HUES48 (cell line): Measurements from ENCODE around the gene NDUFAF3.
"Not testable (repeated sequence)": the region's sequence is repeated elsewhere in the genome, so short reads cannot be mapped to it uniquely, and the experiment has no call there.

Experiments
- H3K27ac ChIP-seq: one replicate; pipeline ENCODE4 v1.7.0; 2013; ENCODE audit warnings: low read depth, low read length, inconsistent platforms
- H3K27me3 ChIP-seq: 2 replicates; pipeline ENCODE4 v1.6.1; 2013; ENCODE audit warnings: mild to moderate bottlenecking, low read length; ENCODE audit not compliant: control insufficient read depth, insufficient read depth
- H3K36me3 ChIP-seq: 2 replicates; pipeline ENCODE4 v1.6.1; 2013; ENCODE audit warnings: low read length; ENCODE audit not compliant: control insufficient read depth, insufficient read depth
- H3K4me1 ChIP-seq: 2 replicates; pipeline ENCODE4 v1.6.1; 2013; ENCODE audit warnings: mild to moderate bottlenecking, low read length; ENCODE audit not compliant: control insufficient read depth, insufficient read depth
- H3K4me3 ChIP-seq: 2 replicates; pipeline ENCODE4 v1.5.1; 2013; ENCODE audit warnings: mild to moderate bottlenecking, low read depth, low read length
- H3K9ac ChIP-seq: 2 replicates; pipeline ENCODE4 v1.6.1; 2013; ENCODE audit warnings: mild to moderate bottlenecking, low read depth, low read length, moderate library complexity
- H3K9me3 ChIP-seq: 2 replicates; pipeline ENCODE4 v1.6.1; 2013; ENCODE audit warnings: low read length; ENCODE audit not compliant: control insufficient read depth, insufficient read depth

The NDUFAF3 gene

DNA sequence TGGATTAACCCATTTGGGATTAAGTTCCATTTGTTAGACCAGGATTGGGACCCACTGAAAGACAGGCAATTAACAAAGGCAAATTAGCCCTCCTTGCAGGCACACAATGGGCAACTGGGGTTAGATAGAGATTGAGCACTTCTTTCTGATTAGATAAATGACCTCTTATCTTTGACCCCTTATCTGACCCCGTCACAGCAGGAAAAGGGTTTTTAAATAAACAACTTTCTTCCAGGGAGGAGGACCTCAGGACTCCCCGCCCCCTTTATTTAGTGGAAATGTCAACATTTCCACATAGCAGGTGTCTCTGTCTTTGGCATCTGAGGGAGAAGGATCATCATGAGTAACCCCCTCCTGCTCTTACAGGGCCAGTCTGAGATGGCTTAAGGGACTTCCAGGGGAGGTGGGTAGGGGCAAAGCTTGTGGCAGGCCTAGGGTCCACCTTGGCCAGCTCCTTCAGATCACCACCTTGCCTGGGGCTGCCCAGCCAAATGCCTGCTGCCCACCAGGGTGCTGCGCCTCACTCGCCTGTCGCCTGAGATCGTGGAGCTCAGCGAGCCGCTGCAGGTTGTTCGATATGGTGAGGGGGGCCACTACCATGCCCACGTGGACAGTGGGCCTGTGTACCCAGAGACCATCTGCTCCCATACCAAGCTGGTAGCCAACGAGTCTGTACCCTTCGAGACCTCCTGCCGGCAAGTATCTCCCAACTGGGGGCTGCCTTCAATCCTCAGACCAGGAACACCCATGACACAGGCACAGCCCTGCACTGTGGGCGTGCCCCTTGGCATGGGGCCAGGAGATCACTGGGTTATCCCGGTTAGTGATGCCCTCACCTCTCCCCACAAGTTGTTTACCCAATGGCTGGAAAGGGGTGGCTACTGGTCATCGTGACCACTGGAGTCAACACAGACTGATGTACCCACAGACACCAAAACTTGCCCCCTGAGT lies 17.3 kb upstream of the NDUFAF3 start:
- H3K9me3 ChIP-seq = no peaks in the 10 kb centered on the region
- H3K27ac ChIP-seq = no peak overlapping the region
- H3K4me3 ChIP-seq = no peak overlapping the region
- peaks cover 5% of the 10 kb centered on the region; the same call in 1 of the 2 replicates for H3K36me3 ChIP-seq
- H3K27me3 ChIP-seq = no peaks in the 10 kb centered on the region; the same call in 1 of the 2 replicates
- no peak overlapping the region for H3K9ac ChIP-seq
- peaks cover 23% of the 10 kb centered on the region for H3K4me1 ChIP-seq

DNA sequence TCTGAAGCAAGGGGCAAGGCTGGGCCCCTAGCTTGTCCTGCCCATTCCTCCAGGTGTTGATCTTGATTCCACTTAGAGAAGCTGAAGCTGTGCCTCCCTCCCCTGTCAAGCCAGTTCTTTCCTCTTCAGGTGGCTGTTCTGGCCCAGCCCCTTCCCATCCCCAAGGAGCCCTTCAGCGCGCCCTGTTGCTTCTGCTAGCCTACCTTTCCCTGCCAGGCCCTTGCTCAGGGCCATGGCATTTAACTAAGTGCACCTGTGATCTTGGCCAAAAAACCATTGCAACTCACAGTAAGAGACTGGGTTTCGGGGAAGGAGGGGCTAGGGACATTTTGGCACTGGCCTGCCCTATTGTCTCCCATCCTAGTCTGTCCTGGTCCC lies 16.6 kb upstream of the NDUFAF3 start:
- H3K36me3 ChIP-seq = peaks cover 5% of the 10 kb centered on the region; the same call in 1 of the 2 replicates
- H3K4me1 ChIP-seq = peaks cover 16% of the 10 kb centered on the region
- H3K27ac ChIP-seq = no peak overlapping the region
- no peak overlapping the region for H3K4me3 ChIP-seq
- H3K27me3 ChIP-seq = no peaks in the 10 kb centered on the region; the same call in 1 of the 2 replicates
- no peak overlapping the region for H3K9ac ChIP-seq
- H3K9me3 ChIP-seq = no peaks in the 10 kb centered on the region

DNA sequence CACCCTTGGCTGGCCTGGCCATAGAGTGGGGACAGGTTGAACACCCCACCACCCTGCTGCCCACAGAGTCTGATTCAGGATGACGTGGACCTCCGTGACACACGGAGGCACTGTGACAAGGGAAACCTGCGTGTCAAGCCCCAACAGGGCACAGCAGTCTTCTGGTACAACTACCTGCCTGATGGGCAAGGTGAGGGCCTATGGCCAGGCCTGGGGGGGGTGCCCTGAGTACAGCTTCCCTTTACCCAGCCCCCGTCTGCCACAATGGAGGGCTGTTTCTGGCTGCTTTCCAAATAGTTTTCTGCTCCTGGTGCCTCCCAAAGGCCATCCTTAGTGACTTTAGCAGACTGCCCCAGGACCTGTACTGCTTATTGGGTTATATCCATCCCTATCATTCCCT lies 15.9 kb upstream of the NDUFAF3 start:
- Histone ChIP-seq H3K27ac (peak overlapping the region; percentile 32), H3K9me3 (no peaks in the 10 kb centered on the region), H3K4me1 (peaks cover 12% of the 10 kb centered on the region), H3K27me3 (no peaks in the 10 kb centered on the region; the same call in 1 of the 2 replicates), H3K9ac (no peak overlapping the region), H3K4me3 (peak overlapping the region; percentile 98; the same call in 1 of the 2 replicates), H3K36me3 (peaks cover 5% of the 10 kb centered on the region; the same call in 1 of the 2 replicates)

DNA sequence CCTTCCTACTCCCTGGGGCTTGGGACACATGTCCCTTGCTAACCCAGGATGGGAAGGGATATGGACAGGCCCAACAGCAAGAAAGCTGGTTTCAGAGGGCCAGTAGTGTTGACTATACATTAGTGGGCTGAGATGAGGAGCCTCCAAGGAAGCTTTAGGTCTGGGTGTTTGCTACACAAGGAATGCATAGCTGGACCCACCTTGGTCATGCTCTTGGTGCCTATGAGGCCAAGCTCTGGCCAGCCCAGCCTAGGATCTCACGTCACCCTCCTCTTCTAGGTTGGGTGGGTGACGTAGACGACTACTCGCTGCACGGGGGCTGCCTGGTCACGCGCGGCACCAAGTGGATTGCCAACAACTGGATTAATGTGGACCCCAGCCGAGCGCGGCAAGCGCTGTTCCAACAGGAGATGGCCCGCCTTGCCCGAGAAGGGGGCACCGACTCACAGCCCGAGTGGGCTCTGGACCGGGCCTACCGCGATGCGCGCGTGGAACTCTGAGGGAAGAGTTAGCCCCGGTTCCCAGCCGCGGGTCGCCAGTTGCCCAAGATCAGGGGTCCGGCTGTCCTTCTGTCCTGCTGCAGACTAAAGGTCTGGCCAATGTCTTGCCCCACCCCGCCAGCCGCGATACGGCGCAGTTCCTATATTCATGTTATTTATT lies 15.4 kb upstream of the NDUFAF3 start:
- Histone ChIP-seq H3K9me3 (no peaks in the 10 kb centered on the region), H3K27ac (peak overlapping the region; percentile 48), H3K36me3 (peaks cover 10% of the 10 kb centered on the region)

DNA sequence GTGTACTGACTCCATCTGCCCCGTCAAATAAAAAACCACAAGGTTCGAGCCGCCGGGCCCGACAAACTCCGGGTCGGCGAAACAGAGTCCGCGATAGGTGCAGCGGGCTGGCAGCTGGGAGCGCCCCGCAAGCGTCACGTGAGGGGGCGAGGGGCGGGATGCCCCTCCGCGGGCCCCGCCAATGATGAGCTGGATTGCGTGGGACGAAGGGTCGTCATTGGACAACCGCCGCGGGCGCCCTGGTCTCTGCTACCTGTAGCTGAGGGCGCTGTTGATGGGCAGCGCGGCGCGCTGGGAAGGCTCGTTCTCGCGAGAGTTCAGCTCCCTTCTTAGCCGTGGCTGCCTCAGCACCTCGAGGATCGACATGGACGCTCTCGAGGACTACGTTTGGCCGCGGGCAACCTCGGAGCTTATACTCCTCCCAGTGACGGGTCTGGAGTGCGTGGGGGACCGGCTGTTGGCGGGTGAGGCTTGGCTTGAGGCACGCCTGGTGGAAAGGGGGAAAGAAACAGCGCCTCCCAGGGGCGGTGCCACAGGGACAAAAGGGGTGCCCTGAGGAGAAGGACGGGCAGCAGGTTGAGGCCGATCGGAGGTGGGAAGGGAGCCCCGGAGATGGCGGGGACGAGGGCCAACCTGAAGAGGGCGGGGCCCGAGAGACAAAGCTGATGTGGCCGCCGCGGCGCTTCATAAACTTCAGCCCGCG lies 14.7 kb upstream of the NDUFAF3 start, which contains the start of gene WDR6:
Gene WDR6 (plus strand): TSS at position 324 of the 703 bp plus-strand sequence. CDS start 41 bp downstream, at position 365.
- H3K4me1 ChIP-seq = peaks cover 12% of the 10 kb centered on the region
- H3K27me3 ChIP-seq = no peaks in the 10 kb centered on the region; the same call in 1 of the 2 replicates

More for the DNA sequence above, 15.4 kb upstream of the NDUFAF3 start:
- Histone ChIP-seq H3K27me3 (no peaks in the 10 kb centered on the region; the same call in 1 of the 2 replicates), H3K4me1 (peaks cover 12% of the 10 kb centered on the region), H3K9ac (peak overlapping the region; percentile 71), H3K4me3 (peak overlapping the region; percentile 98)

DNA sequence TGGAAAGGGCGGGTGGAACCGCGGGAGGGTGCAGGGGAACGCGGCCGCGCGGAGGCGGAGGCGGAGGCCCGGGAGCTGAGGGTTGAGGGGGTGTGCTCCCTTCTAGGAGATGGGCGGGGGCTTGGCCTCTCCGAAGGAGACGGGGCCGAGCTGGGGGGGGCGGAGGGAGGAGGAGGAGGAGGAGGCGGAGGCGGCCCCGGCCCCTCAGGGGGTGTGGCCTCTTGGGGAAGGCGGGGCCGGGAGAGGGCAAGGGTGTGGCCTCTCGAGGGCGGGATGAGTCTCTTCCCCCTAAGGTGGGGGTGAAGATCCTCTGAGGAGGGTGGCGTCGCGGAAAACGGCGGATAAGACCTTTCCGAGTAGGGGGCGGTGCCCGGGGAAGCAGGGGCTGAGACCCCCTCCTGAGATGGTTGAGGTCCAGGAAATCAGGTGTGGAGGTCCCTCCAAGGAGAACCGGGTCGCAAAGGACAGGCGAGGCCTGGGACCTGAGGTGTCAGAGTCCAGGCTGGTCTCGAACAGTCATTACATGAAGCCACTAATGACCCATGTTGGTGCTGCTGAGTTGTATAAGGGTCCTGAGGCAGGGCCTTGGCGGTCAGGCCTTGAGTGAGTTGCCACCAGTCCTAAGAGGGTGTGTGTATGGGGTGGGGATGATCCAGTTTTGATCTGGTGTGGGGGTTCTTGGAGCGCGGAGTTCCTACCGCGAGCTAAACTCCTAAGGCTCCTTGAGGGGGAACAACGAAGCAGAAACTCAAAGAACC lies 14.0 kb upstream of the NDUFAF3 start:
- Histone ChIP-seq H3K27me3 (no peaks in the 10 kb centered on the region; the same call in 1 of the 2 replicates), H3K4me3 (peak overlapping the region; percentile 98), H3K36me3 (peaks cover 25% of the 10 kb centered on the region), H3K9ac (peak overlapping the region; percentile 99), H3K4me1 (peaks cover 12% of the 10 kb centered on the region), H3K9me3 (no peaks in the 10 kb centered on the region), H3K27ac (peak overlapping the region; percentile 99)

More for the DNA sequence above, 14.7 kb upstream of the NDUFAF3 start, which contains the start of gene WDR6:
- H3K36me3 ChIP-seq = peaks cover 17% of the 10 kb centered on the region
- H3K9me3 ChIP-seq = no peaks in the 10 kb centered on the region
- peak within 1 kb of the TSS; percentile 99 for H3K9ac ChIP-seq
- peak within 1 kb of the TSS; percentile 99 for H3K27ac ChIP-seq
- H3K4me3 ChIP-seq = peak within 1 kb of the TSS; percentile 98

DNA sequence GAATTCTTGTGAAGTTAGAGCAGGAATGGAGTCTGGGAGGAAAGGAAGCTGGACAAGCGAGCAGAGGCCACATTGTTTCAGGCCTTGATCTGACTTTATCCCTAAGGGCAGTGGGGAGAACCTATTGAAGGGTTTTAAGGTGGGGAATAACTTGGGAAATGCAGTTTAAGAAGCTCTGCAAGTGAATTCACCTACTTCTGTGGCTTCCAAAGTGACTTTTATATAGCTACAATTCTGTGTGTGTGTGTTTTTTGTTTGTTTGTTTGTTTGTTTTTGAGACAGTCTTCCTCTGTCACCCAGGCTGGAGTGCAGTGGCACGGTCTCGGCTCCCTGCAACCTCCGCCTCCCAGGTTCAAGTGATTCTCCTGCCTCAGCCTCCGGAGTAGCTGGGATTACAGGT lies 13.3 kb upstream of the NDUFAF3 start:
- H3K9me3 ChIP-seq, H3K27me3 ChIP-seq, H3K27ac ChIP-seq, H3K9ac ChIP-seq: not testable (repeated sequence)
- Histone ChIP-seq H3K4me3 (peak overlapping the region; percentile 98), H3K4me1 (peaks cover 12% of the 10 kb centered on the region), H3K36me3 (peaks cover 31% of the 10 kb centered on the region)

DNA sequence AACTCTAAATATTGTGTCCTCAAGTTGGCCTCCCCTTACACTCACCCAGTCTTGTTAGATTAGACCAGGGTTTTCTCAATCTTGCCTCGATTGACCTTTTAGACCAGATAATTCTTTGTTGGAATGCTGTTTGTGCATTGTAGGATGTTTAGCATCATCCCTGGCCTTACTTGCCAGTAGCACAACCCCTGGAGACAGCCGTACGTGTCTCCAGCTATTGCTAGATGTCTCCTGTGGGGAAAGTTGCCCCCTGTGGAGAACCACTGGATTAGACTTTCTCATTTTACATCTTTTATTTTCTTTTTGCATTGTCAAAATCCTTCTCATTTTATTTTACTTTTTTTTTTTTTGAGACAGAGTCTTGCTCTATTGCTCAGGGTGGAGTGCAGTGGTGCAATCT lies 12.5 kb upstream of the NDUFAF3 start:
- H3K36me3 ChIP-seq = peaks cover 39% of the 10 kb centered on the region
- no peak overlapping the region for H3K9ac ChIP-seq
- H3K9me3 ChIP-seq = no peaks in the 10 kb centered on the region

DNA sequence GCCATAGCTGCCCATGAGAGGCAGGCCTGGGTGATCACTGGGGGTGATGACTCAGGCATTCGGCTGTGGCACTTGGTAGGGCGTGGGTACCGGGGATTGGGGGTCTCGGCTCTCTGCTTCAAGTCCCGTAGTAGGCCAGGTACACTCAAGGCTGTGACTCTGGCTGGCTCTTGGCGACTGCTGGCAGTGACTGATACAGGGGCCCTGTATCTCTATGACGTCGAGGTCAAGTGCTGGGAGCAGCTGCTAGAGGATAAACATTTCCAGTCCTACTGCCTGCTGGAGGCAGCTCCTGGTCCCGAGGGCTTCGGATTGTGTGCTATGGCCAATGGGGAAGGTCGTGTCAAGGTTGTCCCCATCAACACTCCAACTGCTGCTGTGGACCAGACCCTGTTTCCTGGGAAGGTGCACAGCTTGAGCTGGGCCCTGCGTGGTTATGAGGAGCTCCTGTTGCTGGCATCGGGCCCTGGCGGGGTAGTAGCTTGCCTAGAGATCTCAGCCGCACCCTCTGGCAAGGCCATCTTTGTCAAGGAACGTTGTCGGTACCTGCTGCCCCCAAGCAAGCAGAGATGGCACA lies 9.4 kb upstream of the NDUFAF3 start:
- no peak overlapping the region for H3K27ac ChIP-seq
- H3K4me3 ChIP-seq = no peak overlapping the region
- H3K9me3 ChIP-seq = no peaks in the 10 kb centered on the region
- no peaks in the 10 kb centered on the region for H3K27me3 ChIP-seq
- H3K9ac ChIP-seq = no peak overlapping the region
- peaks cover 61% of the 10 kb centered on the region for H3K36me3 ChIP-seq
- H3K4me1 ChIP-seq = peaks cover 11% of the 10 kb centered on the region

More for the DNA sequence above, 12.5 kb upstream of the NDUFAF3 start:
- peaks cover 12% of the 10 kb centered on the region for H3K4me1 ChIP-seq
- no peaks in the 10 kb centered on the region; the same call in 1 of the 2 replicates for H3K27me3 ChIP-seq
- no peak overlapping the region for H3K4me3 ChIP-seq
- no peak overlapping the region for H3K27ac ChIP-seq
